PC-3 (cell line): ENCODE data around the gene NMRAL1. TPM values are rescaled to one million over a fixed set of nuclear protein-coding genes. Genes with fewer than 3 reads are reported as not detected.

Source experiments
- ATAC-seq: fragments of 200-7000 bp; cut with Tn5 transposase; 2 replicates; pipeline ENCODE4 v1.9.1; 2020; ENCODE audit warnings: mild to moderate bottlenecking, moderate library complexity
- BruUV-seq: library from RNA; stranded (reverse); fragments of 400-500 nt; replicated peaks from 2 replicates; lab custom pipeline; 2021; lab: Mats Ljungman, UMichigan
- CTCF ChIA-PET: fragments of 300-600 bp; sonication (Branson Sonifier 250); formaldehyde crosslinking; loops from one replicate; lab custom pipeline; 2022; ENCODE audit warnings: antibody characterized with exemption; lab: Charles Lee
- POLR2A ChIA-PET: fragments of 300-600 bp; sonication (Branson Sonifier 250); formaldehyde crosslinking; loops from one replicate; lab custom pipeline; 2022; ENCODE audit warnings: antibody characterized with exemption; ENCODE audit not compliant: unreplicated experiment; lab: Charles Lee
- DNase-seq: peaks from one replicate; pipeline ENCODE4 v3.0.0-alpha.2; 2015
- H2AFZ ChIP-seq: fragments of 300-600 bp; sonication (generic); 2 replicates; pipeline ENCODE4 v1.6.0; 2016; ENCODE audit warnings: antibody characterized with exemption, low read length
- H3F3A ChIP-seq: fragments of 300-600 bp; sonication (generic); one replicate; pipeline ENCODE4 v1.6.0; 2017; ENCODE audit warnings: antibody characterized with exemption, low read length, control low read depth, mild to moderate bottlenecking; ENCODE audit not compliant: unreplicated experiment
- H3K27ac ChIP-seq: fragments of 300-600 bp; sonication (generic); 2 replicates; pipeline ENCODE4 v1.5.1; 2016; ENCODE audit warnings: mild to moderate bottlenecking, low read length
- H3K27me3 ChIP-seq: fragments of 300-600 bp; sonication (generic); 2 replicates; pipeline ENCODE4 v1.6.1; 2016; ENCODE audit warnings: low read length, mixed read lengths
- H3K36me3 ChIP-seq: fragments of 300-600 bp; sonication (generic); 2 replicates; pipeline ENCODE4 v1.6.1; 2016; ENCODE audit warnings: low read depth, mixed run types, low read length, mixed read lengths
- H3K4me1 ChIP-seq: fragments of 300-600 bp; sonication (generic); 2 replicates; pipeline ENCODE4 v1.5.1; 2016; ENCODE audit warnings: low read length; ENCODE audit not compliant: insufficient read depth
- H3K4me2 ChIP-seq: fragments of 300-600 bp; sonication (generic); 2 replicates; pipeline ENCODE4 v1.6.0; 2016; ENCODE audit warnings: low read length
- H3K4me3 ChIP-seq: fragments of 300-600 bp; sonication (generic); 2 replicates; pipeline ENCODE4 v1.5.1; 2016; ENCODE audit warnings: mild to moderate bottlenecking, low read length, mixed read lengths
- H3K79me2 ChIP-seq: fragments of 300-600 bp; sonication (generic); 2 replicates; pipeline ENCODE4 v1.6.1; 2017; ENCODE audit warnings: low read length, mixed read lengths
- H3K9ac ChIP-seq: fragments of 300-600 bp; sonication (generic); 2 replicates; pipeline ENCODE4 v1.6.0; 2016; ENCODE audit warnings: mild to moderate bottlenecking, low read length
- H3K9me2 ChIP-seq: fragments of 300-600 bp; sonication (generic); replicated peaks from 2 replicates; pipeline ENCODE4 v1.6.1; 2016; ENCODE audit warnings: mixed run types, low read length, mixed read lengths
- H3K9me3 ChIP-seq: fragments of 300-600 bp; sonication (generic); 2 replicates; pipeline ENCODE4 v1.6.1; 2016; ENCODE audit warnings: low read length, mixed read lengths
- H4K20me1 ChIP-seq: fragments of 300-600 bp; sonication (generic); 2 replicates; pipeline ENCODE4 v1.6.1; 2016; ENCODE audit warnings: low read length, mixed read lengths
- CTCF ChIP-seq: fragments of 300-600 bp; sonication (generic); conservative IDR thresholded peaks from 2 replicates; pipeline ENCODE4 v1.5.1; 2017; ENCODE audit warnings: antibody characterized with exemption, low read depth, mild to moderate bottlenecking, low read length
- EZH2 ChIP-seq: fragments of 300-600 bp; sonication (generic); IDR thresholded peaks from one replicate; pipeline ENCODE4 v1.6.1; 2017; ENCODE audit warnings: antibody characterized with exemption, mild to moderate bottlenecking, low read length; ENCODE audit not compliant: unreplicated experiment
- EZH2phosphoT487 ChIP-seq: fragments of 300-600 bp; sonication (generic); IDR thresholded peaks from 2 replicates; pipeline ENCODE4 v1.6.1; 2018; ENCODE audit warnings: mild to moderate bottlenecking, antibody characterized with exemption, low read length, borderline replicate concordance
- intact Hi-C: fragments of 100-400 bp; cut with micrococcal nuclease; formaldehyde crosslinking; loops from 2 replicates; pipeline ENCODE4 v1.9.0; 2023
- total RNA-seq: library from RNA; depleted of rRNA; stranded (reverse); fragments of >200 nt; gene quantifications from 2 replicates; pipeline ENCODE4 v1.2.3, GENCODE V29; 2014

The NMRAL1 gene
- total RNA-seq, 1 experiment from 2014 or later = 92.6 TPM

- no peak overlapping the region for H3K9ac ChIP-seq
- H3K4me1 ChIP-seq = peaks cover 60% of the 10 kb centered on the region
- no TSS peak for BruUV-seq
- no peak for TF ChIP-seq CTCF
- no peak for TF ChIP-seq EZH2phosphoT487
- no peak for TF ChIP-seq EZH2
- CTCF ChIA-PET = no interaction called here
- POLR2A ChIA-PET = no interaction called here
- no peaks in the 10 kb centered on the region for H3K27me3 ChIP-seq
- no peak for ATAC-seq
- peaks cover 77% of the 10 kb centered on the region for H3K79me2 ChIP-seq
- no peak overlapping the region for H3K4me3 ChIP-seq
- H3K9me2 ChIP-seq = no peaks in the 10 kb centered on the region
- no peak overlapping the region for H2AFZ ChIP-seq
- no peaks in the 10 kb centered on the region for H3K9me3 ChIP-seq
- peak; percentile 46 for DNase-seq
- H3F3A ChIP-seq = no peaks in the 10 kb centered on the region
- H3K4me2 ChIP-seq = no peak overlapping the region
- intact Hi-C loops = no loop called here
- no peaks in the 10 kb centered on the region; the same call in 1 of the 2 replicates for H3K36me3 ChIP-seq
- no peak overlapping the region for H3K27ac ChIP-seq
- peaks cover 6% of the 10 kb centered on the region; the same call in 1 of the 2 replicates for H4K20me1 ChIP-seq
These were observed 24.2 kb upstream of the NMRAL1 start for GRCh38 chr16:4498546-4499195.

- ChIA-PET POLR2A (no interaction called here), CTCF (no interaction called here)
- TF ChIP-seq CTCF = no peak
- TF ChIP-seq EZH2phosphoT487 = no peak
- H3K4me1 ChIP-seq = peaks cover 52% of the 10 kb centered on the region
- DNase-seq (peak; percentile 60), ATAC-seq (peak; percentile 12; the same call in 1 of the 2 replicates)
- peaks cover 1% of the 10 kb centered on the region; the same call in 1 of the 2 replicates for H4K20me1 ChIP-seq
- H3K79me2 ChIP-seq = peaks cover 78% of the 10 kb centered on the region
- H3K9me3 ChIP-seq = no peaks in the 10 kb centered on the region
- H3K36me3 ChIP-seq = no peaks in the 10 kb centered on the region; the same call in 1 of the 2 replicates
- no peaks in the 10 kb centered on the region for H3F3A ChIP-seq
- no peaks in the 10 kb centered on the region for H3K27me3 ChIP-seq
- peak overlapping the region; percentile 20 for H3K27ac ChIP-seq
- no TSS peak for BruUV-seq
- H3K4me2 ChIP-seq = peak overlapping the region; percentile 37; the same call in 1 of the 2 replicates
- no peak overlapping the region for H3K9ac ChIP-seq
- no peaks in the 10 kb centered on the region for H3K9me2 ChIP-seq
- intact Hi-C loops = no loop called here
- no peak overlapping the region for H2AFZ ChIP-seq
- no peak overlapping the region for H3K4me3 ChIP-seq
These were observed 21.9 kb upstream of the NMRAL1 start for GRCh38 chr16:4496305-4496704.

- peaks cover 47% of the 10 kb centered on the region for H3K4me1 ChIP-seq
- H3K9me2 ChIP-seq = no peaks in the 10 kb centered on the region
- H3K79me2 ChIP-seq = peaks cover 80% of the 10 kb centered on the region
- POLR2A ChIA-PET = no interaction called here
- DNase-seq = peak; percentile 33
- 0 out of 2 replicates have a peak overlapping the region, but pooled peaks have one; percentile 37 for H3K4me2 ChIP-seq
- H4K20me1 ChIP-seq = no peaks in the 10 kb centered on the region
- H3K27ac ChIP-seq = peak overlapping the region; percentile 20
- H3K4me3 ChIP-seq = no peak overlapping the region
- no peak for TF ChIP-seq EZH2phosphoT487
- no peak for TF ChIP-seq CTCF
- TF ChIP-seq EZH2 = no peak
- H3K27me3 ChIP-seq = no peaks in the 10 kb centered on the region
- H3K9ac ChIP-seq = no peak overlapping the region
- no peak for ATAC-seq
- BruUV-seq = no TSS peak
- H3F3A ChIP-seq = no peaks in the 10 kb centered on the region
- H3K36me3 ChIP-seq = no peaks in the 10 kb centered on the region; the same call in 1 of the 2 replicates
- H2AFZ ChIP-seq = no peak overlapping the region
- H3K9me3 ChIP-seq = no peaks in the 10 kb centered on the region
- intact Hi-C loops = no loop called here
- CTCF ChIA-PET = no interaction called here
These were observed 21.3 kb upstream of the NMRAL1 start for GRCh38 chr16:4495766-4496165.
